ENCODE measurements around the gene NT5DC4. TPM values are rescaled to one million over a fixed set of nuclear protein-coding genes. Genes with fewer than 3 reads are reported as not detected.
"Not testable (repeated sequence)": the region's sequence is repeated elsewhere in the genome, so short reads cannot be mapped to it uniquely, and the experiment has no call there.

Gene NT5DC4
- total RNA-seq, 1 donor from 2014 or later = not detected

DNA sequence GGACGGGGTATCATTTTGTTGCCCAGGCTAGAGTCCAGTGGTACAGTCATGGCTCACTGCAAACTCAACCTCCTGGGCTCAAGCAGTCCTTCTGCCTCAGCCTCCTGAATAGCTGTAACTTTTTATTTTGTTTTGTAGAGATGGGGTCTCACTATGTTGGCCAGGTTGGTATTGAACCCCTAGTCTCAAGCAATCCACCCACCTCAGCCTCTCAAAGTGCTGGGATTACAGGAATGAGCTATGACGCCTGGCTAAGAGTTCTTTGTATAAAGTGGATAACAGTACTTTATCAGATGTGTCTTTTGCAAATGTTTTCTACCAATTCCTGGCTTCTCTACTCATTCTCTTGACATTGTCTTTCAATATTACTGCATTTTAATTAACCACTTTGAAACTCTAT lies 17.1 kb upstream of the NT5DC4 start:
- no peaks in the 10 kb centered on the region for H3K9me3 Mint-ChIP-seq

DNA sequence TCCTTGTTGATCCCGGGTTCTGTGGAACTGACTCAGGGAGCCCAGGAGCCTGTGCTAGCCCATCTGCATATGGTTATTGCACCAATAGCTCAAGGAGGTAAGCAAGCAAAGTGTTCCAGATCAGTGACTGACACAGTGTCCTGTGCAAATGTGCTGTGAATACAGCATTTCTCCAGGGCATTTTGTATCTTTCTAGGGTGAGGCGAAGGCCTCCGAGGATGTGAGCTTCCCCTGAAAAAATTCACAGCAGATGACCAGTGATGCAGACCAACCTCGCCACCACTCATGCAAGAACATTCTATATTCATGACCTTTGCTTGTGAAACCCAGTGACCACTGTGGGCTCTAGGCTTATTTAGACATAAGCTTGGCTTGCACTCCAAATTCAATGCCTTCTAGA lies 15.2 kb upstream of the NT5DC4 start:
- no peaks in the 10 kb centered on the region for H3K36me3 Mint-ChIP-seq
- Histone ChIP-seq H2AFZ (replicated peaks) (no peak overlapping the region), H3K36me3 (no peaks in the 10 kb centered on the region), H3K9me3 (ENCODE audit: low read depth) (no peaks in the 10 kb centered on the region), H3K4me1 (no peaks in the 10 kb centered on the region), H3K27me3 (no peaks in the 10 kb centered on the region), H3K4me2 (no peak overlapping the region), H3K4me3 (no peak overlapping the region), H3F3A (ENCODE audit: low read depth) (no peaks in the 10 kb centered on the region), H3K27ac (no peak overlapping the region), H3K79me2 (ENCODE audit: low read depth) (no peaks in the 10 kb centered on the region), H4K20me1 (ENCODE audit: low read depth) (no peaks in the 10 kb centered on the region), H3K9ac (no peak overlapping the region)
- H3K4me1 Mint-ChIP-seq = peaks cover 12% of the 10 kb centered on the region
- TF ChIP-seq EZH2phosphoT487 (IDR thresholded peaks at IDR 0.05) (no peak), EZH2 (IDR thresholded peaks at IDR 0.05) (no peak)
- TF ChIP-seq, protein P1, sequence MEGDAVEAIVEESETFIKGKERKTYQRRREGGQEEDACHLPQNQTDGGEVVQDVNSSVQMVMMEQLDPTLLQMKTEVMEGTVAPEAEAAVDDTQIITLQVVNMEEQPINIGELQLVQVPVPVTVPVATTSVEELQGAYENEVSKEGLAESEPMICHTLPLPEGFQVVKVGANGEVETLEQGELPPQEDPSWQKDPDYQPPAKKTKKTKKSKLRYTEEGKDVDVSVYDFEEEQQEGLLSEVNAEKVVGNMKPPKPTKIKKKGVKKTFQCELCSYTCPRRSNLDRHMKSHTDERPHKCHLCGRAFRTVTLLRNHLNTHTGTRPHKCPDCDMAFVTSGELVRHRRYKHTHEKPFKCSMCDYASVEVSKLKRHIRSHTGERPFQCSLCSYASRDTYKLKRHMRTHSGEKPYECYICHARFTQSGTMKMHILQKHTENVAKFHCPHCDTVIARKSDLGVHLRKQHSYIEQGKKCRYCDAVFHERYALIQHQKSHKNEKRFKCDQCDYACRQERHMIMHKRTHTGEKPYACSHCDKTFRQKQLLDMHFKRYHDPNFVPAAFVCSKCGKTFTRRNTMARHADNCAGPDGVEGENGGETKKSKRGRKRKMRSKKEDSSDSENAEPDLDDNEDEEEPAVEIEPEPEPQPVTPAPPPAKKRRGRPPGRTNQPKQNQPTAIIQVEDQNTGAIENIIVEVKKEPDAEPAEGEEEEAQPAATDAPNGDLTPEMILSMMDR (IDR thresholded peaks at IDR 0.05) = no peak
- H3K27ac Mint-ChIP-seq = no peak overlapping the region
- no peaks in the 10 kb centered on the region for H3K9me3 Mint-ChIP-seq
- DNase-seq (ENCODE audit: low spot score) = no peak
- no peak overlapping the region for H3K4me3 Mint-ChIP-seq
- H3K27me3 Mint-ChIP-seq (ENCODE audit: insufficient read depth, low read depth) = peaks cover 13% of the 10 kb centered on the region

More for the DNA sequence above, 17.1 kb upstream of the NT5DC4 start:
- no peaks in the 10 kb centered on the region for H3K36me3 Mint-ChIP-seq
- no peak for DNase-seq (ENCODE audit: low spot score)
- Histone ChIP-seq H3K36me3 (no peaks in the 10 kb centered on the region), H4K20me1 (ENCODE audit: low read depth) (no peaks in the 10 kb centered on the region), H3F3A (ENCODE audit: low read depth) (no peaks in the 10 kb centered on the region), H3K27ac (no peak overlapping the region), H3K9ac (no peak overlapping the region), H3K27me3 (no peaks in the 10 kb centered on the region), H2AFZ (replicated peaks) (no peak overlapping the region), H3K79me2 (ENCODE audit: low read depth) (no peaks in the 10 kb centered on the region), H3K9me3 (ENCODE audit: low read depth) (no peaks in the 10 kb centered on the region), H3K4me1 (no peaks in the 10 kb centered on the region), H3K4me2 (no peak overlapping the region), H3K4me3 (no peak overlapping the region)
- peaks cover 3% of the 10 kb centered on the region for H3K4me1 Mint-ChIP-seq
- no peak overlapping the region for H3K4me3 Mint-ChIP-seq
- TF ChIP-seq EZH2 (IDR thresholded peaks at IDR 0.05) (no peak), EZH2phosphoT487 (IDR thresholded peaks at IDR 0.05) (no peak)
- TF ChIP-seq, protein P1 (IDR thresholded peaks at IDR 0.05) = no peak
- peaks cover 11% of the 10 kb centered on the region for H3K27me3 Mint-ChIP-seq (ENCODE audit: insufficient read depth, low read depth)
- H3K27ac Mint-ChIP-seq = no peak overlapping the region

DNA sequence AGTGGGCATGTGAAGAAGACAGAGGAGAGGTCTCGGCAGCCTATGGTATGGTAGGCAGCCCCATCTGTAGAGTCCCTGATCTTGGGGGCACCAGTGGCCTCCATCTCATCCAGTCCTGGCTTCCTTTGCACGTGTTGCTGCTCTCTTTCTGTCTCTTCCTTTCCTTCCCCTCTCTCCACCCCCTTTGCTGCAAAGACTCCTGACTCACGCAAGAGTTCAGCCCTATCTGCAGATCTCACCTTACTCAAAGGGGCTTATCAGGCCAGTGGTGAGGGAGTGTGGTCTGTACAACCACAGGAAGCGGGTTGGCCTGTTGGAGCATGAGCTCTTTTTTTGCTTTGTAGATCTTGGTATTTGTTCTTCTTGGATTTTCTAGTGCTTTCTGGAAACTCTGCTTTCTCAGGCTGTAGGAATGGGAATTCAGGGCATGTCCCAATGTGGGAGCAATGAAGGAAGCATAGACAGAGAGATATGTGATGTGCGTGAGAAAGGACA lies 14.6 kb upstream of the NT5DC4 start:
- no peaks in the 10 kb centered on the region for H3K9me3 Mint-ChIP-seq
- no peak overlapping the region for H3K4me3 ChIP-seq
- DNase-seq (ENCODE audit: low spot score) = no peak
- H3K27ac Mint-ChIP-seq = no peak overlapping the region
- no peak overlapping the region for H3K4me3 Mint-ChIP-seq
- no peaks in the 10 kb centered on the region for H3K79me2 ChIP-seq (ENCODE audit: low read depth)
- H3K9ac ChIP-seq = no peak overlapping the region
- no peak overlapping the region for H2AFZ ChIP-seq (replicated peaks)
- no peak overlapping the region for H3K4me2 ChIP-seq
- peaks cover 12% of the 10 kb centered on the region for H3K4me1 Mint-ChIP-seq
- H3K4me1 ChIP-seq = no peaks in the 10 kb centered on the region
- no peaks in the 10 kb centered on the region for H3F3A ChIP-seq (ENCODE audit: low read depth)
- no peaks in the 10 kb centered on the region for H3K27me3 ChIP-seq
- no peak overlapping the region for H3K27ac ChIP-seq
- H3K36me3 Mint-ChIP-seq = no peaks in the 10 kb centered on the region
- no peaks in the 10 kb centered on the region for H4K20me1 ChIP-seq (ENCODE audit: low read depth)
- no peaks in the 10 kb centered on the region for H3K9me3 ChIP-seq (ENCODE audit: low read depth)
- no peak for TF ChIP-seq EZH2 (IDR thresholded peaks at IDR 0.05)
- TF ChIP-seq EZH2phosphoT487 (IDR thresholded peaks at IDR 0.05) = no peak
- TF ChIP-seq, protein P1 (IDR thresholded peaks at IDR 0.05) = no peak
- H3K27me3 Mint-ChIP-seq (ENCODE audit: insufficient read depth, low read depth) = peaks cover 18% of the 10 kb centered on the region
- H3K36me3 ChIP-seq = no peaks in the 10 kb centered on the region

DNA sequence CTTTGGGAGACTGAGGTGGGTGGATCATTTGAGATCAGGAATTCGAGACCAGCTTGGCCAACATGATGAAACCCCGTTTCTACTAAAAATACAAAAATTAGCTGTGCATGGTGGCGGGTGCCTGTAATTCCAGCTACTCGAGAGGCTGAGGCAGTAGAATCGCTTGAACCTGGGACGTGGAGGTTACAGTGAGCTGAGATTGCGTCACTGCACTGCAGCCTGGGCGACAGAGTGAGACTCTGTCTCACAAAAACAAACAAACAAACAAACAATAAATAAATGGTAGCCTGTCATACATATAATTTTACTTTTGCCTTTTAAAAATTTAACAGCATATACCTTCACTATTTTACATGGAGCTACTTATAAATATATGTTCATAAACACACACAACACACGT lies 13.9 kb upstream of the NT5DC4 start:
- not testable (repeated sequence) for H3K36me3 Mint-ChIP-seq; H3K9me3 Mint-ChIP-seq; H3K9ac ChIP-seq; H3K4me1 ChIP-seq; H3K4me3 ChIP-seq; H3K9me3 ChIP-seq (ENCODE audit: low read depth); H3K4me2 ChIP-seq; H3K27ac Mint-ChIP-seq; H3K27ac ChIP-seq; H3F3A ChIP-seq (ENCODE audit: low read depth); H4K20me1 ChIP-seq (ENCODE audit: low read depth); H3K79me2 ChIP-seq (ENCODE audit: low read depth); H3K27me3 ChIP-seq; DNase-seq (ENCODE audit: low spot score); H3K4me3 Mint-ChIP-seq; H2AFZ ChIP-seq (replicated peaks); H3K36me3 ChIP-seq
- H3K27me3 Mint-ChIP-seq (ENCODE audit: insufficient read depth, low read depth) = peaks cover 18% of the 10 kb centered on the region
- H3K4me1 Mint-ChIP-seq = peaks cover 12% of the 10 kb centered on the region

Data from neural progenitor cell (in vitro differentiated cells).